Esophagus muscularis mucosa (tissue), 4 donors: Measurements from ENCODE around the gene NDUFB3.

Source experiments
- EP300 ChIP-seq: sonication (generic); formaldehyde crosslinking; IDR thresholded peaks from one replicate; pipeline ENCODE4 v1.6.1; 2017; ENCODE audit warnings: antibody characterized with exemption
- POLR2A ChIP-seq: fragments of 450-650 bp; IDR thresholded peaks from one replicate; pipeline ENCODE4 v1.6.1; 2017; ENCODE audit warnings: antibody characterized with exemption, moderate library complexity, mild to moderate bottlenecking, low read depth
- POLR2AphosphoS5 ChIP-seq, 2 donors: sonication (generic); formaldehyde crosslinking; IDR thresholded peaks; one replicate each; pipeline ENCODE4 v1.6.1; 2017; ENCODE audit warnings: antibody characterized with exemption in 2 of 2
- TF ChIP-seq, protein P1 (sequence below), 3 experiments: fragments of 200-600 bp in 2 of 3; fragments of 450-650 bp in 1 of 3; sonication (generic) in 2 of 3; IDR thresholded peaks; one replicate each; pipeline ENCODE4 v1.5.1; 2017 to 2019; ENCODE audit warnings: antibody characterized with exemption in 3 of 3, mild to moderate bottlenecking in 2 of 3, moderate library complexity in 1 of 3

DNA sequence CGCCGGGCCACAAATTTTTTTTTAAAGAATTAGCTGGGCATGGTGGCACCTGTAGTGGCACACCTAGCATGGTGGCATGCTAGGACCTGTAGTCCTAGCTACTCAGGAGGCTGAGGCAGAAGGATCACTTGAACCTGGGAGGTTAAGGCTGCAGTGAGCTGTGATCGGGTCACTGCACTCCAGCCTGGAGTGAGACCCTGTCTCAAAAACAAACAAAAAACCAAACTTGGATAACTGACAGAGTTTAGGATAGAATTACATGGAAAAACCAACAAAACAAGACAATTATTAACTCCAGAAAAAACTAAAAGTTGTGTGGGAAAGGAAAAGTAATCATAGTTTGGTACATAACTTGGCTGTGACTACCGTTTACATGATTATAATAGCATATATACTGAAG lies 42.5 kb downstream of the NDUFB3 start:
- TF ChIP-seq, protein P1, sequence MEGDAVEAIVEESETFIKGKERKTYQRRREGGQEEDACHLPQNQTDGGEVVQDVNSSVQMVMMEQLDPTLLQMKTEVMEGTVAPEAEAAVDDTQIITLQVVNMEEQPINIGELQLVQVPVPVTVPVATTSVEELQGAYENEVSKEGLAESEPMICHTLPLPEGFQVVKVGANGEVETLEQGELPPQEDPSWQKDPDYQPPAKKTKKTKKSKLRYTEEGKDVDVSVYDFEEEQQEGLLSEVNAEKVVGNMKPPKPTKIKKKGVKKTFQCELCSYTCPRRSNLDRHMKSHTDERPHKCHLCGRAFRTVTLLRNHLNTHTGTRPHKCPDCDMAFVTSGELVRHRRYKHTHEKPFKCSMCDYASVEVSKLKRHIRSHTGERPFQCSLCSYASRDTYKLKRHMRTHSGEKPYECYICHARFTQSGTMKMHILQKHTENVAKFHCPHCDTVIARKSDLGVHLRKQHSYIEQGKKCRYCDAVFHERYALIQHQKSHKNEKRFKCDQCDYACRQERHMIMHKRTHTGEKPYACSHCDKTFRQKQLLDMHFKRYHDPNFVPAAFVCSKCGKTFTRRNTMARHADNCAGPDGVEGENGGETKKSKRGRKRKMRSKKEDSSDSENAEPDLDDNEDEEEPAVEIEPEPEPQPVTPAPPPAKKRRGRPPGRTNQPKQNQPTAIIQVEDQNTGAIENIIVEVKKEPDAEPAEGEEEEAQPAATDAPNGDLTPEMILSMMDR (IDR thresholded peaks at IDR 0.05) = no peak
- TF ChIP-seq POLR2A (no peak), POLR2AphosphoS5 (IDR thresholded peaks at IDR 0.05) (no peak), EP300 (no peak)
